ENCODE data around the gene AGAP1. TPM values are rescaled to one million over a fixed set of nuclear protein-coding genes. Genes with fewer than 3 reads are reported as not detected.

Gene AGAP1
- total RNA-seq, result 1 to 10 TPM; 1.9 to 2.6 (median 2.1) TPM

GRCh38 chr2:235493775-235494715 is at the start of gene AGAP1:
AGAP1 (plus strand) TSS chr2:235494043.
- H3K9me3 Mint-ChIP-seq, result no peaks in the 10 kb centered on the region

DNA sequence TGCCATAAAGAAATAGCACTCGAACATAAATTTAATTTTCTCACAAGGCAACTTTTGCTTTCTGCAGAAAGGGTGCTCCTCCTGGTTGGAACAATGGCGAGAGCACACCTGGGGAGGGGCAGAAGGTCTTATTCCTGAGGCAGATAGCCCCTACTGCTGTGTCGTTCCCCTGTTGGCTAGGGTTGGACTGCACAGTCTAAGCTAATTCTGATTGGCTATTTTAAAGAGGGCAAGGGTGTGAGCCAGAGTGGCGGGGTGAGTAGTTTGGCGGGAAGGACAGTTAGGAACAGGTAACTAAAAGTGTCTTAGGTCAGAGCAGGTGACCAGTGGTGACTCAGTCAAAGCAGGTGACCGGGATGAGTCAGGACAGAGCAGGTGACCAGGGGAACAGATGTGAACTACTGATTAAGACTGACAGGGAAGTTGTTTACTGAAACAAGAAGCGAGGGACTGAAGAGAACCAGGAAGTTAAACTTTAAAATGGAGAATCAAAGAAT is 49.7 kb upstream of the AGAP1 start:
- Mint-ChIP-seq H3K4me1 (ENCODE audit: low read depth) (no peaks in the 10 kb centered on the region), H3K36me3 (ENCODE audit: insufficient read depth) (no peaks in the 10 kb centered on the region), H3K4me3 (no peak overlapping the region), H3K9me3 (no peaks in the 10 kb centered on the region), H3K27me3 (ENCODE audit: low read depth) (peaks cover 8% of the 10 kb centered on the region)
- DNase-seq (no peak), ATAC-seq (no peak)

More at GRCh38 chr2:235493775-235494715, at the start of gene AGAP1:
- DNase-seq (no peak), ATAC-seq (peak; percentile 62 to 65)
- H3K4me1 Mint-ChIP-seq (ENCODE audit: low read depth), result peaks cover 8% of the 10 kb centered on the region
- peak within 1 kb of the TSS; percentile 74 for H3K4me3 Mint-ChIP-seq
- H3K36me3 Mint-ChIP-seq (ENCODE audit: insufficient read depth), result no peaks in the 10 kb centered on the region
- peaks cover 61% of the 10 kb centered on the region for H3K27me3 Mint-ChIP-seq (ENCODE audit: low read depth)

- no peaks in the 10 kb centered on the region for H3K36me3 Mint-ChIP-seq (ENCODE audit: insufficient read depth)
- H3K27me3 Mint-ChIP-seq (ENCODE audit: low read depth), result peaks cover 8% of the 10 kb centered on the region
- no peaks in the 10 kb centered on the region for H3K4me1 Mint-ChIP-seq (ENCODE audit: low read depth)
- no peak for DNase-seq
- no peak overlapping the region for H3K4me3 Mint-ChIP-seq
- ATAC-seq, result no peak
- no peaks in the 10 kb centered on the region for H3K9me3 Mint-ChIP-seq
These were observed 48.7 kb upstream of the AGAP1 start for GRCh38 chr2:235445116-235445515.

- no peak for ATAC-seq
- H3K36me3 Mint-ChIP-seq (ENCODE audit: insufficient read depth), result no peaks in the 10 kb centered on the region
- H3K4me1 Mint-ChIP-seq (ENCODE audit: low read depth), result no peaks in the 10 kb centered on the region
- peaks cover 10% of the 10 kb centered on the region for H3K27me3 Mint-ChIP-seq (ENCODE audit: low read depth)
- H3K9me3 Mint-ChIP-seq, result no peaks in the 10 kb centered on the region
- H3K4me3 Mint-ChIP-seq, result no peak overlapping the region
- DNase-seq, result no peak
These were observed 47.8 kb upstream of the AGAP1 start for GRCh38 chr2:235446082-235446481.

GRCh38 chr2:235447210-235447609 is 46.6 kb upstream of the AGAP1 start:
- Mint-ChIP-seq H3K36me3 (ENCODE audit: insufficient read depth) (no peaks in the 10 kb centered on the region), H3K27me3 (ENCODE audit: low read depth) (peaks cover 11% of the 10 kb centered on the region), H3K4me1 (ENCODE audit: low read depth) (no peaks in the 10 kb centered on the region), H3K9me3 (no peaks in the 10 kb centered on the region), H3K4me3 (no peak overlapping the region)
- ATAC-seq (no peak), DNase-seq (no peak)

GRCh38 chr2:235449568-235449967 is 44.3 kb upstream of the AGAP1 start:
- no peak for DNase-seq
- Mint-ChIP-seq H3K9me3 (no peaks in the 10 kb centered on the region), H3K4me1 (ENCODE audit: low read depth) (no peaks in the 10 kb centered on the region), H3K36me3 (ENCODE audit: insufficient read depth) (no peaks in the 10 kb centered on the region), H3K4me3 (no peak overlapping the region), H3K27me3 (ENCODE audit: low read depth) (peaks cover 11% of the 10 kb centered on the region)
- ATAC-seq, result no peak

DNA sequence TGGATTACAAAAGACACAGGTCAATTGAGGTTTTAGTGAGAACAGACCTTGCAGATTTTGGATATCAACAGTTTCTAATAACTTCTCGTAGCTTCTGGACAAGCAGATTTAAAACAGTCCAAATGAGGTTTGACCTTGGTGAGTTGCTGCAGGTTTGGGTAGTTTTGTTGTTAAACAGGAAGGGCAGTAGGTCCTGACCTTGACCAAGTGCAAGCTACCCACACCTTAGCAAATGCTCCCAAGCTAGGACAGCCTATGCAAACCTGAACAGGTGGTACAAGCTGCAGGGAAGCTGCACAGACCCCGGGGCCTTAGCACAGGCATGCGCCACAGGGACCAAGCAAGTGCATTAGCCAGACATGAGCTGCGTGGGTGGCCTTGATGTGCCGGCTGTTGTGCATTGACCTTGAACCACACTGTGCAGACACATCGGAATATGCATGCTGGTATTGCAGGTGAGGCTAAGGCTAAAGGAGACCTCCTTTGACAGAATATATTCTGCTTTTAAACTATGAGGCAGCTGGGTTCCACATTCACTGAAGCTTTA is 40.2 kb upstream of the AGAP1 start:
- ATAC-seq (no peak), DNase-seq (no peak)
- Mint-ChIP-seq H3K4me1 (ENCODE audit: low read depth) (no peaks in the 10 kb centered on the region), H3K27me3 (ENCODE audit: low read depth) (peaks cover 3% of the 10 kb centered on the region), H3K9me3 (no peaks in the 10 kb centered on the region), H3K4me3 (no peak overlapping the region), H3K36me3 (ENCODE audit: insufficient read depth) (no peaks in the 10 kb centered on the region)

DNA sequence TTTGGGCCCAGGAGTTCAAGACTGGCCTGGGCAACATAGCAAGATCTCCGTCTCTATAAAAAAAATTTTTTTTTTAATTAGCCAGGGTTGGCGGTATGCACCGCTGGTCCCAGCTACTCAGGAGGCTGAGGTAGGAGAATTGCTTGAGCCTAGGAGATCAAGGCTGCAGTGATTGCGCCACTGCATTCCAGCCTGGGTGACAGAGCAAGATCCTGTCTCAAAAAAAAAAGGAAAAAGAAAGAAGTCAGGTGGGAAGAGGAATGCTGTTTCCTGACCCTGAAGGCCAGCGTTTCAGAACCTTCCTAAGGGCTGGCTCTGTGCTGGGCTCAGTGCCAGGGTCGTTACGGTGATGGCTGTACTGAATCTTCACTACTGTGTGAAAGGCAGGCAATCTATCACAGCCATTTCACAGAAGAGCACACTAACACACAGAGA is 35.0 kb upstream of the AGAP1 start:
- Mint-ChIP-seq H3K4me3 (no peak overlapping the region), H3K9me3 (no peaks in the 10 kb centered on the region), H3K4me1 (ENCODE audit: low read depth) (no peaks in the 10 kb centered on the region), H3K36me3 (ENCODE audit: insufficient read depth) (no peaks in the 10 kb centered on the region), H3K27me3 (ENCODE audit: low read depth) (peaks cover 14% of the 10 kb centered on the region)
- DNase-seq (no peak), ATAC-seq (no peak)

DNA sequence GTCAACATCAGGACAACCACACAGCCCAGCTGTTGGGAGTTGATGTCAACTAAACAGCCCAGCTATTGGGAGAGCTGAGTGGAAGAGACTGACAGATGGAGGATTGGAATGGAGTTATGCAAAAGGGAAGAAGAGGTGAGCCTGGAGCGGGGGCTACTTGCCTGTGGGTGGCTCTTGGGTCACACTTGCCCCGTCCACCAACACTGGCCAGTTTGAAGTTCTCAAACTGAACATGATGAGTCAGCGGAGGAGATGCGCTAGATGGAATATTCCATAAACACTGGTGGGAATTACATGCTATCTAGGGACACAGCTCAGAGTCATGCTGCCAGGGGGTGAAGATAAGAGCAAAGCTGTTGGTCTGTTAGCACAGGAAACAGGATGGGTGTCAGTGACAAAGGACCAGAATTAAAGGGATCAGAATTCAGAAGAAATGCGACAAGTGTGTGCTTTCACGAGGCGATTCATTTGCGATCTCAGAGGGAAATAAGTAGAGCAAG is 33.2 kb upstream of the AGAP1 start:
- H3K4me3 Mint-ChIP-seq, result no peak overlapping the region
- no peaks in the 10 kb centered on the region for H3K36me3 Mint-ChIP-seq (ENCODE audit: insufficient read depth)
- H3K9me3 Mint-ChIP-seq, result no peaks in the 10 kb centered on the region
- H3K4me1 Mint-ChIP-seq (ENCODE audit: low read depth), result no peaks in the 10 kb centered on the region
- peaks cover 18% of the 10 kb centered on the region for H3K27me3 Mint-ChIP-seq (ENCODE audit: low read depth)
- no peak for DNase-seq
- ATAC-seq, result no peak

- Mint-ChIP-seq H3K27me3 (ENCODE audit: low read depth) (peaks cover 18% of the 10 kb centered on the region), H3K4me3 (no peak overlapping the region), H3K9me3 (no peaks in the 10 kb centered on the region), H3K4me1 (ENCODE audit: low read depth) (no peaks in the 10 kb centered on the region), H3K36me3 (ENCODE audit: insufficient read depth) (no peaks in the 10 kb centered on the region)
- ATAC-seq (no peak), DNase-seq (no peak)
These were observed 32.0 kb upstream of the AGAP1 start for GRCh38 chr2:235461763-235462414.

- no peak for ATAC-seq
- DNase-seq, result no peak
- Mint-ChIP-seq H3K4me1 (ENCODE audit: low read depth) (no peaks in the 10 kb centered on the region), H3K27me3 (ENCODE audit: low read depth) (peaks cover 18% of the 10 kb centered on the region), H3K36me3 (ENCODE audit: insufficient read depth) (no peaks in the 10 kb centered on the region), H3K9me3 (no peaks in the 10 kb centered on the region), H3K4me3 (no peak overlapping the region)
These were observed 31.4 kb upstream of the AGAP1 start for GRCh38 chr2:235462415-235462790.

DNA sequence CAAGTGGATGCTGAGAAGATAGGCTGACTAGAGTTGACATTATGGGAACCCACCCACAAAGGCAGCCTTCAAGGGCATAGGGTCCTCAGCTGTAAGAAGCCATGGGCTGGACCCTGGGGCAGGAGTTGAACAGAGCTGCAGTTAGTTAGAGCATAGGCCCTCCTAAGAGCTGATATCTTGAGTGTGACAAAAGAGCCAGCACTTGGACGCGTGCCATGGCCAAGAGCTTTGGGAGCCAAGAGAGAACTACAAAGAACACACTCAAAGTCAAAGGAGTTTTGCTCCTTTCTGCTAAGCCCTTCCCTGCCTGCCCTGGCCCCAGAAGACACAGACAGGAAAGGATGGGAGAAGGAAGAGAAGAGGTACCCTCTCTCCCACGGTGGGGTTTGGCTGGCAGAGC is 29.9 kb upstream of the AGAP1 start:
- H3K27me3 Mint-ChIP-seq (ENCODE audit: low read depth), result peaks cover 18% of the 10 kb centered on the region
- H3K4me3 Mint-ChIP-seq, result no peak overlapping the region
- H3K36me3 Mint-ChIP-seq (ENCODE audit: insufficient read depth), result no peaks in the 10 kb centered on the region
- H3K9me3 Mint-ChIP-seq, result no peaks in the 10 kb centered on the region
- no peaks in the 10 kb centered on the region for H3K4me1 Mint-ChIP-seq (ENCODE audit: low read depth)
- DNase-seq (no peak), ATAC-seq (no peak)

GRCh38 chr2:235467588-235467987 is 26.3 kb upstream of the AGAP1 start:
- H3K36me3 Mint-ChIP-seq (ENCODE audit: insufficient read depth), result no peaks in the 10 kb centered on the region
- DNase-seq (no peak), ATAC-seq (no peak)
- H3K27me3 Mint-ChIP-seq (ENCODE audit: low read depth), result peaks cover 12% of the 10 kb centered on the region
- no peaks in the 10 kb centered on the region for H3K4me1 Mint-ChIP-seq (ENCODE audit: low read depth)
- H3K4me3 Mint-ChIP-seq, result no peak overlapping the region
- H3K9me3 Mint-ChIP-seq, result no peaks in the 10 kb centered on the region

- Mint-ChIP-seq H3K27me3 (ENCODE audit: low read depth) (peaks cover 7% of the 10 kb centered on the region), H3K4me3 (no peak overlapping the region), H3K9me3 (no peaks in the 10 kb centered on the region), H3K4me1 (ENCODE audit: low read depth) (no peaks in the 10 kb centered on the region), H3K36me3 (ENCODE audit: insufficient read depth) (no peaks in the 10 kb centered on the region)
- ATAC-seq (no peak), DNase-seq (no peak)
These were observed 24.7 kb upstream of the AGAP1 start for GRCh38 chr2:235468978-235469655.
